ENCODE measurements around the gene KLHL22.
"Not testable (repeated sequence)": the region's sequence is repeated elsewhere in the genome, so short reads cannot be mapped to it uniquely, and the experiment has no call there.

KLHL22 gene

DNA sequence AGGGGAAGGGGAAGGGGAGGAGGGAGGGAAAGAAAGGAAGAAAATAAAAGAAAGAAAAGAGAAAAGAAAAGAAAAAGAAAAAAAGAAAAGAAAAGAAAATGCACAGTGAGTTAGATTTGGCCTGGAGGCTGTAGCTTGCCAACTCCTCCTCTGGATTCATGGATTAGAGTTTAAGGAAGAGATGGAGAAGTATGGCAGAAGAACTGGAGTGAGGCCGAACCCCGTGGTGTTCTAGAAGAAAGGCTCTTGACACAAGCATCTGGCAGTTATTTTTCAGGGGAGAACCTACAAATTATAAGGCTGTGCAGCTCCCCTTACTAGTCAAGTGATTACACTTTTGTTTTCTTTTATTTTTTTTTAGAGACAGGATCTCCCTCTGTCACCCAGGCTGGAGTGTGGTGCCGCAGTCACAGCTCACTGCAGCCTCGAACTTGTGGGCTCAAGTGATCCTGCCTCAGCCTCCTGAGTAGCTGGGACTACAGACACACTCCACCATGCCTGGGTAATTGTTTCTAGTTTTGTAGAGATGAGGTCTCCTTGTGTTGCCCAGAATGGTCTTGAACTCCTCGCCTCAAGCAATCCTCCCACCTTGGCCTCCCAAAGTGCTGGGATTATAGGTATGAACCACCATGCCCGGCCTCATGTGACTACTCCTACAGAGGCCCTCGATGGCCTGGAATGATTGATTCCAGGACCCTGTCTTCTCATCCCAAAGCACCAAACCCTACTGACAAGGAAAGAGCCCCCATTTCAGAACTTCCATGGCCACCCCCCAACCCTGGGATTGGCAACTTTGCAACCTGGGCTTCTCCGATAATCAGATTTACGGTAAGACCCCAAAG lies 82.2 kb downstream of the KLHL22 start:
- no peak for DNase-seq (ENCODE audit: low read depth in 2 of 2)
- no peak for TF ChIP-seq CTCF (IDR thresholded peaks at IDR 0.05; ENCODE audit: low read depth, low read length)
- H3K4me3 ChIP-seq (replicated peaks in 1 of 2; ENCODE audit: low read depth in 2 of 2, low read length in 2 of 2): no peak overlapping the region

DNA sequence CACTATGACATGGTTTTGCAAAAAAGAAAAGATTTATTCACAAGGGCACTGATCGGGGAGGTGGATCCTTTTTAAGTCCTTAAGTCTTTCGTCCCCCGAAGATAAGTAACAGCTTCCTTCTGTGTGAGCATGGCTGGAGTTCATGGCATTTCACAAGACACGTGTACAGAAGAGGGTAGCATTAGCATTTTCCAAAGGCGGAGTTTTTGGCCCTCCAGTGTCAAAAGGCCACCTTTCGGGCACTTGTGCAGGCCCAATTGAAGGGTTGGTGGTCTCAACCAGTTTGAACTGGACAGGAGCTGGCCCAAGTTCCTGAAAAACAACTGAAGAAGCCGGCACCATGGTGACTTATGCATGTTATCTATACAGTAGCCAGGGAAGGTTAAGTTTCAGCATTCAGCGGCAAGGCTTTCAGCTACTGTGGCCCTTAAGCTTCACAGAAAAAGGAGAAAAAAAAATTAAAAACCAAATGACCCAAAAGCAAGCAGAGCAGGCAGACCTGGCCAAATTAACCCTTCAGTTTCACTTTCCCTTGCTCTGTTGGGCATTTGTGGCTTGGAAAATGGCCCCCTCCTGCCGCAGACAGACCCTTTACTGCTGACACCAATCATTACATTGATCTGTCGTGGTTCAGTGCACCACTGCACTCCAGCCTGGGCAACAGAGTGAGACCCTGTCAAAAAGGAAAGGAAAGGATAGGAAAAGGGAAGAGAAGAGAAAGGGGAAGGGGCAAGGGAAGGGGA lies 83.0 kb downstream of the KLHL22 start:
- TF ChIP-seq CTCF (IDR thresholded peaks at IDR 0.05; ENCODE audit: low read depth, low read length): no peak
- H3K4me3 ChIP-seq (replicated peaks in 1 of 2; ENCODE audit: low read depth in 2 of 2, low read length in 2 of 2): no peak overlapping the region
- no peak for DNase-seq (ENCODE audit: low read depth in 2 of 2)

DNA sequence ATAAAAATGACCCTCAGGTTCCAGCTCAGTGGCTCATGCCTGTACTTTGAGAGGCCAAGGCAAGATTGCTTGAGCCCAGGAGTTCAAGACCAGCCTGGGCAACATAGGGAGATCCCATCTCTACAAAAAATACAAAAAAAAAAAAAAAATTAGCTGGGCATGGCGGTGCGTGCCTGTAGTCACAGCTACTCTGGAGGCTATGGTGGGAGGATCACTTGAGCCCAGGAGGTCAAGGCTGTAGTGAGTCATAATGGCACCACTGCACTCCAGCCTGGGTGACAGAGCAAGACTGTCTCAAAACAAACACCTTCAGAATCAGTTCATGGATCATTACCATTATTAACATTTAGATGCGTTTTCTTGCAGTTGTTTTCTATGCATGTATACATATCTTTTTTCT lies 86.2 kb downstream of the KLHL22 start:
- DNase-seq (ENCODE audit: low read depth in 2 of 2); H3K4me3 ChIP-seq (replicated peaks in 1 of 2; ENCODE audit: low read depth in 2 of 2, low read length in 2 of 2): not testable (repeated sequence)

GRCh38 chr22:20408891-20409290 lies 86.7 kb downstream of the KLHL22 start:
- no peak for TF ChIP-seq CTCF (IDR thresholded peaks at IDR 0.05; ENCODE audit: low read depth, low read length)
- DNase-seq (ENCODE audit: low read depth in 2 of 2): no peak
- no peak overlapping the region for H3K4me3 ChIP-seq (replicated peaks in 1 of 2; ENCODE audit: low read depth in 2 of 2, low read length in 2 of 2)

DNA sequence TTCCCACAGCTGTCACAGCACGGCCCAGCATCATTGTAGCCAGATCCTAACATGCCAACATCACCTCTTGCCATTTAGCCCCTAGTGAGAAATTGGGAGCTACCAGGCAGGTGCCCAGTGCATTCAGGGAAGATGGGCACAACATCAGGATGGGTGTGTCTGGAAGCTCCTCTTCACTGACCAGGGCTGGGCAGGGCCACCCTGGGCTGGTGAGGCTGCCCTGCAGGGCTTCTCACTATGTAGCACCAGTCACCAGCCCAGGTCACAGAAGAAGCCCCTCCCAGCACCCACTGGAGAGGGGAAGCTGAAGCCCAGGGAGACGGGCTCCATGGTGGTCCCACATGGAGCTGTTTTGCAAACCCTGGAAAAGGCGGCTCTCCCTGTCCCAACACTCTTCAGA lies 87.8 kb downstream of the KLHL22 start:
- no peak for DNase-seq (ENCODE audit: low read depth in 2 of 2)
- no peak for TF ChIP-seq CTCF (IDR thresholded peaks at IDR 0.05; ENCODE audit: low read depth, low read length)
- no peak overlapping the region for H3K4me3 ChIP-seq (replicated peaks in 1 of 2; ENCODE audit: low read depth in 2 of 2, low read length in 2 of 2)

DNA sequence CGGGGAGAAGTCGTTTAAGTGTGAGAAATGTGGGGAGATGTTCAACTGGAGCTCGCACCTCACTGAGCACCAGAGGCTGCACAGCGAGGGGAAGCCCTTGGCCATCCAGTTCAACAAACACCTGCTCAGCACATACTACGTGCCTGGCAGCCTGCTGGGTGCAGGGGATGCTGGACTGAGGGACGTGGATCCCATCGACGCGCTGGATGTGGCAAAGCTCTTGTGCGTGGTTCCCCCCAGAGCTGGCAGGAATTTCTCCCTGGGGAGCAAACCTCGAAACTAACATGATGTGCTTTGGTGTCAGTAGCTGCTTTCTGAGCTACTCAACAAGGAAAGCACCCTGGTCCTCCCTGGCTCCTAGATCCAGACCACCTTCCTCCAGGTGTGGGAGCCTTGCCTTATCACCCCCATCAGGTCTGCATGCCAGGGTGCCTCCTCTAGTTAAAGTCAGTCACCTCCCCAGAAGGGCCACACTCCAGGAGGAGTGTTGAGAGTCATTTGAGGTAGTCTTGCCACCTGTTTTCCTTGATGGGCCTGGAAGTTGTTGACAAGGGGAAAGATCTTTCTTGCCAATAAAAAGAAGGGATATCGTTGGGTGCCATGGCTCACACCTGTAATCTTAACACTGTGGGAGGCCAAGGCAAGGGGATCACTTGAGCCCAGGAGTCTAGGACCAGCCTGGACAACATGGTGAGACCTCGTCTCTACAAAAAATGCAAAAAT lies 88.7 kb downstream of the KLHL22 start:
- no peak for TF ChIP-seq CTCF (IDR thresholded peaks at IDR 0.05; ENCODE audit: low read depth, low read length)
- DNase-seq (ENCODE audit: low read depth in 2 of 2): no peak
- no peak overlapping the region for H3K4me3 ChIP-seq (replicated peaks in 1 of 2; ENCODE audit: low read depth in 2 of 2, low read length in 2 of 2)
